ENCODE measurements around the gene CDC42SE1.
"Not testable (repeated sequence)": the region's sequence is repeated elsewhere in the genome, so short reads cannot be mapped to it uniquely, and the experiment has no call there.

The CDC42SE1 gene, protein sequence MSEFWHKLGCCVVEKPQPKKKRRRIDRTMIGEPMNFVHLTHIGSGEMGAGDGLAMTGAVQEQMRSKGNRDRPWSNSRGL

DNA sequence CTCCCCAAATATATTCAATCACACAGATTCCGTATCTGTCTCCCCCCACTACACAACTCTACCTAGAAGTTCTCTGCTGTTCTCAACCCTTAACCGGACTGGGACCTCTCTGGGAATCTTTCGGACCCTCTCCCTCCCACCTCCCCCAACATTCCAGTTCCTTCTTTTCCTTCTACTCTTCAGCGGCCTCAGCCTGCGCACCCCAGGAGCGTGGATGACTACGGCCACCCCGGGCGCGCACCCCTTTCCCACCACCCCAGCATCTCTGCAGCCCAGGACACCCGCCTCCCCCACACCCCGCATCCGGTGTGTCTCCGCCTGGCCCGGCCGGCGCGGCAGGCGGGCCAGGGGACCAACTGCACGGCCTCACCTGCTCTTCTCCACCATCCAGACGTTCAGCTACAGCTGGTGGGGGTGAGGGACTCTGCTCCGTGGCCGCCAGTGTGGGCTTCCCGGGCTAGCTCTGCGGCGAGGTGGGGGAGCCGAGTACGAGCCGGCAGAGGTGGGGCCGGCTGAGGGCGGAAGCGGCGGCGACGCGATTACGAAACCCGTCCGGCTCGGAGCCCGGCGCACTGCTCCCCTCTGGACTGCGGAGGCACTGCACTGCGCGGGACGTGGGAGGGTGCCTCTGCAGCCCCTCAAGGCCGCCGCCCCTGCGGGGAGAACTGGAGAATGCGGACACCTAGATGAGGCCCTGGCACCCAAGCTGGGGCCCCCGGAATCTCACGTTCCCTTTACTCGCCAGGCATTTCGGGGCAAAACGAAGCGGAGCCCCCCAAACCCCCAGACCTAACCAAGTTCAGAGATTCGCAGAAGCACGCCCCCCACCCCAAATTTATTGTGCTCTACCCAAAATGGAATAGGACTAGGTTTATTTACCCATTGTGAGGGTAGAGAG, at the start of gene CDC42SE1:
Gene CDC42SE1 (minus strand): TSS at position 514 of the 898 bp plus-strand sequence. CDS start 3,892 bp downstream, outside the sequence.
- DNase-seq (ENCODE audit: low read depth), result peak; percentile 76

DNA sequence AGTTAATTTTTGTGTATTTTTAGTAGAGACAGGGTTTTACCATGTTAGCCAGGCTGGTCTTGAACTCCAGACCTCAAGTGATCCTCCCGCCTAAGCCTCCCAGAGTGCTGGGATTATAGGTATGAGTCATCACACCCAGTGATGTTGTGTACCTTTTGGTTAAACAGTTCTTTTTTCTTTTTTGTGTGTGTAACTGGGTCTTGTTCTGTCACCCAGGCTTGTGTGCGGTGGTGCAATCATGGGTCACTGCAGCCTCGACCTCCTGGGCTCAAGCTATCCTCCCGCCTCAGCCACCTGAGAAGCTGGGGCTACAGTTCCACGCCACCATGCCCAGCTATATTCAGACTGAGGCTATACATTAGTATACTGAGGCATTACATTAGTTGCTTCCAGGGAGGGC, 48.9 kb upstream of the CDC42SE1 start:
- DNase-seq (ENCODE audit: low read depth), result no peak

DNA sequence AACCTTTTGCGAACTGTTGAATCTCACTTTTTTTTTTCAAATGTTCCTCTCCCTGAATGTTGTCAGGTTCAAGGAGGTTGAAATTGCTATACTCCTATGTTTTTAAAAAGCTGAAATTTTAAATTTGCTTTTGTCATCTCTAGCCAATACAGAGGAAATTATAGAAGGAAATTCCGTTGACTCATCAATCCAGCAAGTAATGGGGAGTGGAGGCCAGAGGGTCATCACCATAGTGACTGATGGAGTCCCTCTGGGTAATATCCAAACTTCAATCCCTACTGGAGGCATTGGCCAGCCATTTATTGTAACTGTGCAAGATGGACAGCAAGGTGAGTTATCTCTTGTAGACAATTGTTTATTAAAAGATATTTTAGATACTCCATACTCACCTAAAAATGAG, 47.5 kb upstream of the CDC42SE1 start:
- no peak for DNase-seq (ENCODE audit: low read depth)

DNA sequence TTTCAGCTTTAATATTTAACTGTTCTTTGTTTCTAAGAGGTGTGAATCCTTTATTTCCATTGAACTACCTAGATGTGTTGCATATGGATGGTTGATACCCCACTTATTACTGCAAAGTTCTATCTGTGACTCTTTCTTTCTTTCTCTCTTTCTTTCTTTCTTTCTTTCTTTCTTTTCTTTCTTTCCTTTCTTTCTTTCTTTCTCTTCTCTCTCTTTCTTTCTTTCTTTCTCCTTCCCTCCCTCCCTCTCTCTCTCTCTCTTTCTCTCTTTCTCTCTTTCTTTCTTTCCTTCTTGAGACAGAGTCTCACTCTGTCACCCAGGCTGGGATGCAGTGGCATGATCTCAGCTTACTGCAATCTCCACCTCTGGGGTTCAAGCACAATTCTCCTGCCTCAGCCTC, 45.2 kb upstream of the CDC42SE1 start:
- DNase-seq (ENCODE audit: low read depth), result no peak

DNA sequence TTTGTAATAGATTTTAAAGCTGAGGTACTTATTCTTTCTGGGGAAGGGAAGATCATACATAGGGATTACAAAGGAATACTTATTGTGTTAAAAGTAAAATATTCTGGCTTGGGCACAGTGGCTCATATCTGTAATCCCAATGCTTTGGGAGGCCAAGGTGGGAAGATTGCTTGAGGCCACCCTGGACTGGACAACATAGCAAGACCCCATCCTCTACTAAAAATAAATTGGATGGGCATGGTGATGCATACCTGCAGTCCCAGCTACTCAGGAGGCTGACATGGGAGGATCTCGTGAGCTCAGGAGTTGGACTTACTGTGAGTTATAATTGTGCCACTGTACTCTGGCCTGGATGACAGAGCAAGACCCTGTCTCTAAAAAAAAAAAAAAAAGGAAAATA, 38.7 kb upstream of the CDC42SE1 start:
- DNase-seq (ENCODE audit: low read depth), result no peak

DNA sequence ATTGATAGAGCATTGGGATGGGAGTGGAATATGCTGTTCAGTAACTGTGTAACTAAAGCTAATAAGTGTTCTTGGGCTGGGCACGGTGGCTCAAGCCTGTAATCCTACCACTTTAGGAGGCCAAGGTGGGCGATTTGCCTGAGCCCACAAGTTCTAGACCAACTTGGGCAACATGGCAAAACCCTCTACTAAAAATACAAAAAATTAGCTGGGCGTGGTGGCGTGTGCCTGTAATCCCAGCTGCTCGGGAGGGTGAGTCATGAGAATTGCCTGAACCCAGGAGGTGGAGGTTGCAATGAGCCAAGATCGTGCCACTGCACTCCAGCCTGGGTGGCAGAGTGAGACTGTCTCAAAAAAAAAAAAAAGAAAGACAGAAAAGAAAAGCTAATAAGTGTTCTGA, 38.0 kb upstream of the CDC42SE1 start:
- DNase-seq (ENCODE audit: low read depth), result not testable (repeated sequence)

DNA sequence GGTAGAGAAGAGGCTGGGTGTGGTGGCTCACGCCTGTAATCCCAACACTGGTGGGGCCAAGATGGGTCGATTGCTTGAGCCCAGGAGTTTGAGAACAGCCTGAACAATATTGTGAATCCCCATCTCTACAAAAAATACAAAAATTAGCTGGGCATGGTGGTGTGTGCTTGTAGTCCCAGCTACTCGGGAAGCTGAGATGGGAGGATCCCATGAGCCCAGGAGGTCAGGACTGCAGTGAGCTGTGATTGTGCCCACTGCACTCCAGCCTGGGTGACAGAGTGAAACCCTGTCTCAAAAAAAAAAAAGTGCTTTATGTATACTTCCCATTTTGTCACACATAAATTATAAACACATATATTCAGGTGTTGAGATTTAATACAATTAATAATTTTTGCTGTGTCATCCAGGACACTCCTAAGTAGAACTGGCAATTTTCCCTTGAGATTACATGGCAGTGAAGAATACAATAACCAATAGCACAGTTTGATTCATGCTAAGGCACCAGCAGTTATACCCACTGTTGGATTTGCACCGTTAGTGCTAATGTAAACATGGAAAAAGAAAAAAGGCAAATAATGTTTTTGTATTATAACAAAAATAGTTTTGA, 26.6 kb upstream of the CDC42SE1 start:
- DNase-seq (ENCODE audit: low read depth), result no peak

DNA sequence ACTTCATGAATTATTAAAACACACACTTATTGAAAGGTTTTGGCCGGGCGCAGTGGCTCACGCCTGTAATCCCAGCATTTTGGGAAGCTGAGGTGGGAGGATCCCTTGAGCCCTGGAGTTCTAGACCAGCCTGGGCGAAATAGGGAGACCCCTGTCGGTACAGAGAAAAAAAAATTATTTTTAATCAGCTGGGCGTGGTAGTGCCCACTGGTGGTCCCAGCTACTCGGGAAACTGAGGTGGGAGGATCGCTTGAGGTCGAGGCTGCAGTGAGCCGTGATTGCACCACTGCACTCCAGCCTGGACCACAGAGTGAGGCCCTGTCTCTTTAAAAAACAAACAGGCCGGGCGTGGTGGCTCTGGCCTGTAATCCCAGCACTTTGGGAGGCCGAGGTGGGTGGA, 12.8 kb upstream of the CDC42SE1 start:
- DNase-seq (ENCODE audit: low read depth), result no peak

DNA sequence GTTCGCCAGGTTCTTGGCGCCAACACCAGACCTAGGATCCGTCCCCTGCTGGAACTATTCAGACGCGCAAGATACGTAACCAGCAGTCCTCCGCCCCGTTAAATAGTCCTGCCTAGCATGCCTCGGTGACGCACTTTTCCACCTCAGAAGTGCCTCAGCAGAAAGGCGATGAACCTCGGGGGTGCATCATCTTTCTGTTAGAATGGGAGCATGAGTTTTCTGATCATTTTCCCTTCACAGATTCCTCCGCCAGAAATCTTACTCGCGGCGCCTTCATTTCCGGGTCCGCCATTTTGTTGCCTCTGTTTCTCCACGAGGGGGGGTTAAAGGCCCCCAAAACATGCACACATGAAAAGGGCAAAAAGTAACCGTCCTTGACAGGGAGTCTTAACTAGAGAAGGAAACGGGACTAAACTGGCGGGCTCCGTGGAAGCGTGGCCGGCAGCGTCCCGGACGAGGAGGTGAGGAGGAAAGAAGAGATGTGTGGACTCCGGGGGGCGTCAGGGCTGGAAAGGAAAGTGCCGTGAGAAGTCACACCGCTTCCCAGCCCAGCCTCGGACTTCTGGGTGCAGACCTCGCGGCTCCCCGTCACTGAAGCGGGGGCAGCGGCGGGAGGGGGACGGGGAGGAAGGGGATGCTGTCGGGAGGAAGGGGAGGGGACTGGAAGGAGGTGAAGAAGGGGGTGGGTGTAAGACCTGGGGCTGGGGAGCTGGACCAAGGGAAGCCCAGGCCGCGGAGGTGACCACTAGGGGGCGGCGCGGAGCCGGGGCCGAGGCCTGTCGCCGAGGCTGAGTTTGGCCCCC, 11.3 kb upstream of the CDC42SE1 start, which contains the start of gene GABPB2:
Gene GABPB2 (plus strand): TSS at position 288 of the 803 bp plus-strand sequence. CDS start 17,429 bp downstream, outside the sequence.
- peak; percentile 77 for DNase-seq (ENCODE audit: low read depth)

DNA sequence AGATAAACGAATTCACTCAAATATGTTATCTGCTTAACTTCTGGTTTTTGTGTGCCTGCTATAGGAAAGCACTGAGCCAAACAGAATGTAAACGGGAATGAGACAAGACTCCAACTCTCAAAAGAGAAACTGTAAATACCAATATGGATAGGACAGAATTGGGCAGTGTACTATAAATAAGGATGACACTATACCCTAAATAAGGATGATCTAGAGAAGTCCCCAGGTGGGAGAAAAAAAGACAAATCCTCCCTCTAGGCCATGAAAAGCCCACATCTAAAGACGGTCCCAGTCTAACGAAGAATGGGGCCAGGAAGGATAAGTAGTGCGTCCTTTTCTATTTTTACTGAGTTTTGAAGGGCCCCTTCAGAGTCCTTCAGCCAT, 9.7 kb upstream of the CDC42SE1 start:
- no peak for DNase-seq (ENCODE audit: low read depth)

DNA sequence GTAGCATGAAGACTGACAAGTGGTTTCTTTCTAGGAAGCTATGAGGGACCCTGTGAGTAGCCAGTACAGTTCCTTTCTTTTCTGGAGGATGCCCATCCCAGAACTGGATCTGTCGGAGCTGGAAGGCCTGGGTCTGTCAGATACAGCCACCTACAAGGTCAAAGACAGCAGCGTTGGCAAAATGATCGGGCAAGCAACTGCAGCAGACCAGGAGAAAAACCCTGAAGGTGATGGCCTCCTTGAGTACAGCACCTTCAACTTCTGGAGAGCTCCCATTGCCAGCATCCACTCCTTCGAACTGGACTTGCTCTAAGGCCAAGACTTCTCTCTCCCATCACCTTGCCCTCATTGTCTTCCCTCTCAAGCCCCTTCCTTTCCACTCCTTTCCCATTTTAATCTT, 7.8 kb upstream of the CDC42SE1 start:
- no peak for DNase-seq (ENCODE audit: low read depth)

DNA sequence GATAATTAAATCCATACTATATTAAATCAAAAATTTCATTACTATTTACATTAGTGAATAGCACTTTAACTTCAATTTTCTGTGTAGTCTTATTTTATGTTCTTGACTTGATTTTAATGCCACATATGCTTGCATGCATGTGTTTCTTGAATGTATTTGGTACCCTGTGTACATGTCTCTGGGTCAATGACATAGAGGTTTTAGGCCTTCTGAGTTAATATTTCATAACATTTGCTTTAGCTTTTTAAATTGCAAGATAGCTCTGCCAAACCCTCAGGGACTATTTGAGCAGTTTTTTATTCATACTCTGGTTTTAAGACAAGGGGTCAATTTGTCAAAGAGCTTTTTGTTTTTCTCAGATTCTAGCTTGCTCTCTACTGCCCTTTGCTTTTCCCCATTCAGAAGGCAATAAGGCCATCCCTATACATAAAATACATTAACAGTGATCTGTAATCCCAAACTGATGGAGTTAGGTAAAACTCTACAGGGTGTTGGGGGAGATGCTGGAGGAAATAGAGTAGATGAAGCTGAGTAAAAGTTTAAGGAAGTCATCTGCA, 5.7 kb upstream of the CDC42SE1 start:
- DNase-seq (ENCODE audit: low read depth), result no peak

DNA sequence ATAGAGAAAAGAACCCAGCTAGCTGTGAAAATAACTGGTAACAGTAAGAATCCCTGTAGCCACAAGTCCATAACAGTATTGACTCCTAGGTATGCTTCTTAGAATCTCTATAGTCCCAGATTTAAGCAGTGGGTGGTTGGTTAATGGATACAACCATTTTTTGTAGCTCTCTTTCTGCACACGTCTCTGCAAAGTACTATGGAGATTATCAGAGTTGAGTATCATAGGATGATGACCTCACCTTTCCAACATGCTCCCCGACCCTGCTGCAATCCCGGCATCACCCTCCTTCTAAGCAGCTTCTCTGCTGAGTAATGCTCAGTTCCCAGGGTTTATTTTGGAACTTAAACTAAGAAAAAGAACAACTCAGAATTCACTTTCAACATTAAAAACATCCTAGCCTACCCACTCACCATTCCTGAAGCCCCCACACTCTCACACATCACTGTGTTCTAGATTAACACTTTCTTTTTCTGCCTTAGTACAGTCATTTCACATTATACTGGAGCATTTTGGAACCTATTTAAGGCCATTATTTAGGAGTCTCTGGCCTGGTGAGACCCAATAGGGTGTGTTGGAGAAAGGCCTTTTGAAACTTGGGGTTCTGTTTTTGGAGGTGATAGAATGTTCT, 3.4 kb upstream of the CDC42SE1 start:
- DNase-seq (ENCODE audit: low read depth), result no peak

DNA sequence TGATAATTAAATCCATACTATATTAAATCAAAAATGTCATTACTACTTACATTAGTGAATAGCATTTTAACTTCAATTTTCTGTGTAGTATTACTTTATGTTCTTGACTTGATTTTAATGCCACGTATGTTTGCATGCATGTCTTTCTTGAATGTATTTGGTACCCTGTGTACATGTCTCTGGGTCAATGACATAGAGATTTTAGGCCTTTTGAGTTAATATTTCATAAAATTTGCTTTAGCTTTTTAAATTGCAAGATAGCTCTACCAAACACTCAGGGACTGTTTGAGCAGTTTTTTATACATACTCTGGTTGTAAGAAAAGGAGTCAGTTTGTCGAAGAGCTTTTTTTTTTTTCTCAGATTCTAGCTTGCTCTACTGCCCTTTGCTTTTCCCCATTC, 2.3 kb upstream of the CDC42SE1 start:
- DNase-seq (ENCODE audit: low read depth), result no peak

DNA sequence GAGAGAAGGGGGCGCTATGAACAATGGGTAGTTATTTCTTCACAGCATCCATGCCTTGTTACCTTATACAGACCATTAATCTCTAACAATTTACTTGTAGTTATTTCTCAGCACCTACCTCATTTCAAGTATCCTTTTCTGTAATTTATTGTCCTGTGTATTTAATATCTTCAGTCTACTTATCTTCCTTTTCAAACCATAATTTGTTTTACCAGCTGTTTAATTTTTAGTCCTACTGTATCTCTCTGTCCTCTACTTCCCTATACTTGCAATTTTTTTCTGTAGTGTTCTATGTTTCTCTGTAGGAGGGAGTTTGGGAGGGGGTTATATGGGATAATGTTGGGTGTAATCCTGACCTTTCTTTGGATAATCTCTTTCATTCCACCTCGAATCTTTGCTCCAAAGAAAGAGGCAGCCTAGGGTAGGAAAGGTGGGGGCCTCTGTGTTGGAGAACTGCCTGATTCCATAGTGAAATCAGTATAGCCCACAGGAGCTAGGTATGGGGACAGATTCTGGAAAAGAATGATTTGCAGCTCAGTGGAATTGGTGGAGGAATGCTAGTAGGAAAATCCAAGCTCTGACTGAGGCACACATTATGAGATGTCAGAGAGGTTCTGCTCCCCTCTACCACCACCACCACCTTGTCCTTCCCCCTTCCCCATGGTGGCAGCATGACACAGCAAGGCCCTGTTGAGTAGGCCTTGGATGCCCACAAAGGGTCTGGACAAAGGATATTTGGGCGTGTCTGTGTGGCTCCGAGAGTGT, 1.4 kb upstream of the CDC42SE1 start:
- no peak for DNase-seq (ENCODE audit: low read depth)

DNA sequence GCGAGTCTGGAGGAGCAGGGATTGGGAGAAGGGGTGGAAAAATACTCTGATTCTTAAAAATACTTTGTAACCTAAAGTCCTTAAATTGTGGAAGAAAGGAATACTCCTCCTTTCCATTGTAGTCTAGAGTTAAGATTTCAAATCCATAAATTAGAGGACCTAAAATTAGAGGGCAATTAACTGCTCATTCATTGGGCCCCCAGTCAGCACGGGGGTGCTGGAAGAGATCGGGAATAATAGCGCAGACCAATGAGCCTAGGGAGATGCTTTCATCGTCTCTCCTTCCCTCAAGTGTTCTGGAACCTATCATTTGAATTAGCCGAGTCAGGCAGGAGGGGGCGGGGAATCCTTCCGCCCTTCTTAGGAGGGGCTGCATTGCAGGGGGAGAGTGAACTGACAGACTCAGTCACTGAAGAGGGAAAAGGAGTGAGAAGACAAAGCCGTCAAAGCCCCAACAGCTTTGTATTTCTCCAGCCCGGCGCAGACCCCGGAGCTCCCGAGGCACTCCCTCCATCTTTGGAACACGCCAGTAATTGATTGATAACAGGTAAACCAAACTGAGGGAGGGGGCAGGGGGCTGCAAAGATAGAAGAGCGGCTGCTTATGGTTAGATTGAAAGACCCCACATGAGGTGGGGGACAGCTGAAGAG, 710 bp upstream of the CDC42SE1 start, which contains the start of gene MLLT11:
Gene MLLT11 (plus strand): TSS at position 391 of the 650 bp plus-strand sequence. CDS start 6,828 bp downstream, outside the sequence.
- DNase-seq (ENCODE audit: low read depth), result no peak

DNA sequence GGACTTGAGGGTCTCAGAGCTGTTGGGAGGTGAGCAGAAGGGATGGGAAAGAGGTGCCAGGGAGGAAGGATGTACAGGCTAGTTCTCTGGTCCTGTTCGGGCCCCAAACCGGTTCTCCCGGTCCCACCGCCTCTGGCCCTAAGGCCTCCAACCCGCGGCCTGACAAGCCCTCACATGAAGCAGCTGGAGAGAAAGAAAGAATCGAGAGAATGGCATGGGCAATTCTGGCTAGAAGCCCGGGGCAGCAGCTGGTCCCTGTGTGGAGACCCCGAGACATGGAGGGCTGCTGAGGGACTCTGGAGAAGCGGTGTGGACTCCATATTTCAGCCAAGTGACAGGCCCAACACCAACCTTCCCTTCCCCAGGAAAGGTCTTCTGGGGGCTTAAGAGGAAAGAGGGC, 730 bp downstream of the CDC42SE1 start:
- DNase-seq (ENCODE audit: low read depth), result no peak

DNA sequence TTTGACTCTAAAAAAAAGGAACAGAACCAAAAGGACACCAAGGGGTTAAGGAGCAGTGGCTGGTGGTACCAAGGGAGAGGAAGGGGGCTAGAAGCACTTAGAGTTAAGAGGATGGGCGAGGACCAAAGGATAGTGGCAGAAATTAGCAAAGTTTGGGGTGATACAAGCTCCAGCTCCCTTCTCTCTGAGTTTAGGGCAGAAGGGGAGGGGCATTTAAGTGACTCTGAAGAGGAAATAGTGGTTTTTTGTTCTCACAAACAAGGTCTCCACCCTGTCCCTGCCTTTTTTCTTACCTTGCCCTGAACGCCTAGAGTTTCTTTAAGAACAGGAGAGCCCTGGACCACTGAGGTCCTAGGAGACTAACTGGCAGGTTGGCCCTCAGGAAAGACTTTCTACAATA, 3.3 kb downstream of the CDC42SE1 start:
- no peak for DNase-seq (ENCODE audit: low read depth)

DNA sequence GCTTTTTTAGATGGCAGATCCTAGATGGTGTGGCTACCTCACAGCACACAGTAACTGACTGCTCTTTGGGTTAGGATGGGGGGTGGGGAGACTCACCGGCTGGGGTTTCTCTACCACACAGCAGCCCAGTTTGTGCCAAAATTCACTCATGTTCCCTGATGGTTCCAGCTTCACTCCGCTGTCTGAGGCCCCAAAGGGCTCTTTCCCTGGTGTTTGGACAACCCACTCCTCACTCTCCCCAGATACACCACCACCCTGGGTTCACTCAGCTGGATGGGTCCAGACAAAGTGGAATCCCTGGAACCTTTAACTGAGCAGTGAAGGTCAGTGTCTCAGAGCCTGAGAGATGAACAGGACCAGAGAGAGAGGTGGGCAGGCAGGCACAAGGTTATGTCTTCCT, 3.8 kb downstream of the CDC42SE1 start:
- no peak for DNase-seq (ENCODE audit: low read depth)

DNA sequence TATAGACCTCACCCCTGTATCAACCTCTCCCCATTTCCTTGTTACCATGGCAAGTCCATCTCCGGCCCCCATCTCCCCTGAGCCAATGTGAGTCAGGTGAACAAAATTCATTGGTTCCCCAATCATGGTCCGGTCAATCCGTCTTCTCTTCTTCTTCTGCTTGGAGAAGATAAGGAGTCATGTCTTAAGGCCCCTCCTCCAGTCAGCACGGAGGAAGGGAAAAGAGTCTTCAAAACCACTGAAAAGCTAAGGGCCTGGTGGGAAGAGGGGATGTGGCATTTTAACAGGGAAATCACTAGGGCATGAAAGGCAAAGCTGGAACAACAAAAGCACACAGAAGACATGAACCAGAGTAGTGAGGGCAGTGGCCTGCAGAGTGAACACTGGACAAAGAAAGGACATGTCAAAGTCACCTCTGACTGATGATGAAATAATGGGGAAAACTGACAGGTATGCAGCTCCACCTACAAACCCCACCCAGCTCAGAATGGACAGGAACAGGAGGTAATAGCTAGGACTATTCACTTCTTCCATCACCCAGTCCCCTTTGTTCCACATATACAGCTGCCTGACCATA, 4.4 kb downstream of the CDC42SE1 start:
- DNase-seq (ENCODE audit: low read depth), result no peak
